BLaER1 (cell line): Measurements from ENCODE around the gene REXO1.

Experiments
- H3K27ac ChIP-seq: shearing (Covaris generic); formaldehyde crosslinking; 2 replicates; pipeline ENCODE4 v1.8.1; 2022
- H3K27me3 ChIP-seq: shearing (Covaris generic); formaldehyde crosslinking; 2 replicates; pipeline ENCODE4 v1.8.1; 2022
- H3K36me3 ChIP-seq: shearing (Covaris generic); formaldehyde crosslinking; 2 replicates; pipeline ENCODE4 v1.8.1; 2022
- H3K4me1 ChIP-seq: shearing (Covaris generic); formaldehyde crosslinking; 2 replicates; pipeline ENCODE4 v1.8.1; 2022
- H3K4me2 ChIP-seq: shearing (Covaris generic); formaldehyde crosslinking; 2 replicates; pipeline ENCODE4 v1.8.1; 2022
- H3K4me3 ChIP-seq: shearing (Covaris generic); formaldehyde crosslinking; 2 replicates; pipeline ENCODE4 v1.8.1; 2022
- H3K9ac ChIP-seq: shearing (Covaris generic); formaldehyde crosslinking; 2 replicates; pipeline ENCODE4 v1.8.1; 2022
- H3K9me3 ChIP-seq: shearing (Covaris generic); formaldehyde crosslinking; 2 replicates; pipeline ENCODE4 v1.8.1; 2022
- H4K20me1 ChIP-seq: shearing (Covaris generic); formaldehyde crosslinking; 2 replicates; pipeline ENCODE4 v1.8.1; 2022
- Cebpa-rat ChIP-seq: shearing (Covaris generic); IDR thresholded peaks from 2 replicates; pipeline ENCODE4 v1.8.1; 2022

REXO1 gene

GRCh38 chr19:1860821-1861598, 12.7 kb upstream of the REXO1 start:
- Histone ChIP-seq H3K27ac (peak overlapping the region; percentile 91), H3K9ac (peak overlapping the region; percentile 93), H3K4me1 (peaks cover 56% of the 10 kb centered on the region)

DNA sequence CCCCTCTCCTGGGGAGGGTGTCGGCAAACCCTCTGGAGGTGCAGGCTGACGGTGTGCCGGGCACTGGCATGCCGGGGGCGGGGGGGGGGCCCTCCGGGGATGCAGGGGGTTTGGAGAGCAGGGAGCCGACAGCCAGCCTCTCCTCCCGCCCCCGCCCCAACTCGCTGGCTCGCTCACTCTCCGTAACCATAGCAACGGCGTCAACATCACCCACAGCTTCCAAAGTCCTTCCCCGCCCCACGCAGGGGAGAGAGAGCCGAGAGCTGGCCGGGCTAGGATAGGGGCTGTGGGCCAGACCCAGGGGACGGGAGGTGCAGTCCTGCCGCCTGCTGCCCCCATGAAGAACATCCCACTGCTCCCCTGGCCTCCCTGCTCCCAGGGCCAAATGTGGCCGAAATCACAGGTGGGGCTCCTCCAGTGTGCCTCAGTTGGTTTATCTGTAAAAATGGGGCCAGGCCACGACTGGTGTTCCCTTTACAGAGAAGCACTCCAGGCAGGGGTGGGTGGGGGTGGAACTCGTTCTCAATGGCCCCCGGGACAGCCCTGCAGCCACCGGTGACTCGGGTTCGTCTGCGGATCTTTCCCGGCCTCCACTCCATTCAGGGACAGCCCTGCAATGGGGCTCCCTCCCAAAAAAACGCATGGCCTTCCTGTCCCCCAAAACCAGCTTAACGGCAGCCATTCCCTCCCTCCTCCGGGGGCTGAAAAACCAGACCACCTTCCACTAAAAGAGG, 11.9 kb upstream of the REXO1 start:
- Histone ChIP-seq H3K4me1 (peaks cover 56% of the 10 kb centered on the region), H3K9ac (peak overlapping the region; percentile 94), H3K27ac (peak overlapping the region; percentile 91), H4K20me1 (peaks cover 49% of the 10 kb centered on the region), H3K27me3 (no peaks in the 10 kb centered on the region), H3K4me3 (peak overlapping the region; percentile 96), H3K4me2 (peak overlapping the region; percentile 99), H3K9me3 (no peaks in the 10 kb centered on the region), H3K36me3 (no peaks in the 10 kb centered on the region)
- TF ChIP-seq Cebpa-rat = no peak

More at GRCh38 chr19:1860821-1861598, 12.7 kb upstream of the REXO1 start:
- peaks cover 49% of the 10 kb centered on the region for H4K20me1 ChIP-seq
- H3K27me3 ChIP-seq = no peaks in the 10 kb centered on the region
- H3K4me2 ChIP-seq = peak overlapping the region; percentile 99
- H3K4me3 ChIP-seq = peak overlapping the region; percentile 96
- H3K9me3 ChIP-seq = no peaks in the 10 kb centered on the region
- no peaks in the 10 kb centered on the region for H3K36me3 ChIP-seq
- no peak for TF ChIP-seq Cebpa-rat

DNA sequence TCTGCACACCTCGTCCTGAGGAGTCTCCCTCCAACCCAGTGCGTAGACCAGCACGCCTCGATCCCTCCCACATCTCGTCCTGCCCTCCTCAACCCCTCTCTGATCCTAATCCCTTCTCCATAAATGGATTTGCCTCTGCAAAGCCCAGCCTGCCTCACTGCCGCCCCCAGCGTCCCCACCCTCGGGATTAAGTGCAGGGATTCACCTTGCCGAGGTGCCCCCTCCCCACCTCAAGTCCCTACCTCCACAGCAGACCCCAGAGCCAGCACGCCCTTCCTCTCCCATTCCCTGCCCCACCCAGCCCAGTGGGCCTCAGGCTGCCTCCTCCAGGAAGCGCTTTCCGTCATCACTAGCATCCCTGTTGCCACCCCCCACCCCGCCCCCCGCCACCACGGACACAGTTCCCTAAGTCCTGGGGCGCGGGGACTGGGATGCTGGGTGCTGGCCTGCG, 11.1 kb upstream of the REXO1 start:
- Histone ChIP-seq H3K4me1 (peaks cover 58% of the 10 kb centered on the region), H3K9ac (peak overlapping the region; percentile 94)

GRCh38 chr19:1858412-1859081, 10.3 kb upstream of the REXO1 start:
- Histone ChIP-seq H4K20me1 (peaks cover 61% of the 10 kb centered on the region), H3K4me1 (peaks cover 67% of the 10 kb centered on the region), H3K4me2 (peak overlapping the region; percentile 99), H3K4me3 (peak overlapping the region; percentile 96), H3K9me3 (no peaks in the 10 kb centered on the region), H3K9ac (peak overlapping the region; percentile 94), H3K27me3 (no peaks in the 10 kb centered on the region), H3K27ac (peak overlapping the region; percentile 99), H3K36me3 (peaks cover 6% of the 10 kb centered on the region)
- no peak for TF ChIP-seq Cebpa-rat

More for the DNA sequence above, 11.1 kb upstream of the REXO1 start:
- Histone ChIP-seq H3K4me3 (peak overlapping the region; percentile 96), H4K20me1 (peaks cover 57% of the 10 kb centered on the region), H3K9me3 (no peaks in the 10 kb centered on the region), H3K27me3 (no peaks in the 10 kb centered on the region), H3K4me2 (peak overlapping the region; percentile 99), H3K27ac (peak overlapping the region; percentile 99), H3K36me3 (peaks cover 2% of the 10 kb centered on the region; the same call in 1 of the 2 replicates)
- TF ChIP-seq Cebpa-rat = no peak

DNA sequence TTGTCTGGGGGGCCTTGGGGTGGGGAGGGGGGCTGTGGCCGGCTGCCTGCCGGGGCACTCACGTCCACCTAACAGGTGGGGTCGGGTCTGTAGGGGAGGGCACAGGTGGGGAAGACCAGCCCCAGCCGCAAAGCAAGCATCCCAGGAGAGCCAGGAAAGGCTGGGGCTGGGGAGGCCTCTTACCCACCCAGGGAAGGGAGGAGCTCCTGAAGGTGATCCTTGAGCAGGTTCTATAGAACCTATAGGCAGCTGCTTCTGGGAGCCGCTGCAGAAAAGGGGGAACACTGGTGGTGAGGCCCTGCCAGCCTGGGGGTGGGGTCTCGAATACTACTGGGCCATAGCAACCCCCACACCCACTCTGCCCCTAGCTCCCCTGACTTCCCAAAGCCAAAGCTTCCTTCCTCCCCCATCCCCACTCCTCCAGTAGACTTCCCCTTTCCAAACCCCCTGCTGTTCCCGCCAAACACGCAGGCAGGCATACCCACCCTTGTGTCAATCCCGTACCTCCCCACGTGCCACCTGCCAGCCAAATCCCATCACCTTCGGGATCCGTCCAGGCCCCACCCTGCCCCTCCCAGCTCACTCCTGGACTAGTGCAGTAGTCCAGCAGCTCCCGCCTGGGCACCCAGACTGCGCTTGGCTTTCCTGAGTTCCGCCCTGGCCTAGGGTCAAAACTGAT, 9.5 kb upstream of the REXO1 start:
- H3K4me3 ChIP-seq = peak overlapping the region; percentile 96
- TF ChIP-seq Cebpa-rat = no peak
- H3K9me3 ChIP-seq = no peaks in the 10 kb centered on the region
- H3K27ac ChIP-seq = peak overlapping the region; percentile 99
- H3K4me1 ChIP-seq = peaks cover 74% of the 10 kb centered on the region
- peak overlapping the region; percentile 99 for H3K4me2 ChIP-seq
- no peaks in the 10 kb centered on the region for H3K27me3 ChIP-seq
- peaks cover 64% of the 10 kb centered on the region for H4K20me1 ChIP-seq
- peaks cover 6% of the 10 kb centered on the region for H3K36me3 ChIP-seq
- H3K9ac ChIP-seq = peak overlapping the region; percentile 94

GRCh38 chr19:1856698-1857603, 8.7 kb upstream of the REXO1 start:
- Histone ChIP-seq H3K4me2 (peak overlapping the region; percentile 99), H3K4me3 (peak overlapping the region; percentile 96), H4K20me1 (peaks cover 65% of the 10 kb centered on the region), H3K9ac (peak overlapping the region; percentile 94), H3K27me3 (no peaks in the 10 kb centered on the region), H3K36me3 (peaks cover 6% of the 10 kb centered on the region), H3K4me1 (peaks cover 82% of the 10 kb centered on the region), H3K27ac (peak overlapping the region; percentile 99), H3K9me3 (no peaks in the 10 kb centered on the region)
- no peak for TF ChIP-seq Cebpa-rat

DNA sequence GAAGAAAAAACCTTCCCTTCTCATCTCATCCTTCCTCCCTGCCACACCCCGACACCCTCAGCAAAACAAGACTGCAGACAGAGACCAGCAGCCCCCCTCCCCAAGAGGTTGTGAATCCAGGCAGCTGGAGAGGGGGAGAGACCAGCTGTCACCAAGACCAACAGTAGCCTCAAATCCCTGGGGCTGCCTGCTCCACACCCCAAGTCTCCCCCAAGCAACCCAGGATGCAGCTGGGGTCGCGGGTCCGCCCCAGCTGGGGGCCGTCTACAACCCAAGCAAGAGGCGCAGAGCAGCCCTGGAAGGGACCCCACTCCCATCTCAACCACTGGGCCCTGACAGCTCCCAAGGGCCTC, 8.0 kb upstream of the REXO1 start:
- H3K9ac ChIP-seq = peak overlapping the region; percentile 94
- H3K27ac ChIP-seq = peak overlapping the region; percentile 99
- no peaks in the 10 kb centered on the region for H3K9me3 ChIP-seq
- H3K4me1 ChIP-seq = peaks cover 86% of the 10 kb centered on the region
- no peaks in the 10 kb centered on the region for H3K27me3 ChIP-seq
- H3K4me2 ChIP-seq = peak overlapping the region; percentile 99
- H3K36me3 ChIP-seq = peaks cover 6% of the 10 kb centered on the region
- no peak for TF ChIP-seq Cebpa-rat
- H4K20me1 ChIP-seq = peaks cover 64% of the 10 kb centered on the region
- H3K4me3 ChIP-seq = peak overlapping the region; percentile 96

GRCh38 chr19:1855828-1856255, 7.6 kb upstream of the REXO1 start:
- TF ChIP-seq Cebpa-rat = no peak
- peak overlapping the region; percentile 94 for H3K9ac ChIP-seq
- peak overlapping the region; percentile 96 for H3K4me3 ChIP-seq
- H3K36me3 ChIP-seq = peaks cover 7% of the 10 kb centered on the region
- H4K20me1 ChIP-seq = peaks cover 64% of the 10 kb centered on the region
- peaks cover 86% of the 10 kb centered on the region for H3K4me1 ChIP-seq
- peak overlapping the region; percentile 99 for H3K4me2 ChIP-seq
- no peaks in the 10 kb centered on the region for H3K27me3 ChIP-seq
- peak overlapping the region; percentile 99 for H3K27ac ChIP-seq
- H3K9me3 ChIP-seq = no peaks in the 10 kb centered on the region
